Measurements from ENCODE around the gene NRG2. TPM values are rescaled to one million over a fixed set of nuclear protein-coding genes. Genes with fewer than 3 reads are reported as not detected.
A peak's percentile ranks its signal among the peaks of the same experiment; 100 is the strongest.

The NRG2 gene
- total RNA-seq, 4 donors from 2014 or later = 0.66 to 4.9 (median 2.5) TPM

DNA sequence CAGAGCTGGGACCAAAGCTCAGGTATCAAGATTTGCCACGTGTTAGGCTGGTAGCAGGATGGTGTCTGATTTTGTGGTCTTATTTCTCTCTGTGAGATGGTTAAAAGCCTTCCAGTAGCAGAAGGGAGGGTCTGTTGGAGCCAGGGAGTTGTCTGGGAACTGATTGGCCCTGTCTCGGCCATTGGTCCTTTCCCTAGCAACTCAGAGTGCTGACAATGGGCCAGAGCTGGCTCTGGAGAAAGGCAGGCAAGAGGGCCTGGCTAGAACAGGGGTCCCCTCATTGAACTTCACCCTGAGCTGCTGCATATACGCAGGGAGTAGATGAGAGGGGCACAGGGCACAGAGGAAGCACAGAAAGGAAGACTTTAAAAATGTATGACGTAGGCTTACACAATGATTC, 154.7 kb downstream of the NRG2 start:
- Histone ChIP-seq H3K27ac (no peak overlapping the region), H3K9me3 (no peaks in the 10 kb centered on the region), H3K4me3 (no peak overlapping the region), H3K4me1 (peaks cover 0 to 14% (median 4%) of the 10 kb centered on the region in 3 donors), H3K27me3 (no peaks in the 10 kb centered on the region), H3K36me3 (no peaks in the 10 kb centered on the region)
- TF ChIP-seq POLR2A (IDR thresholded peaks at IDR 0.05) = no peak
- TF ChIP-seq, protein P1, sequence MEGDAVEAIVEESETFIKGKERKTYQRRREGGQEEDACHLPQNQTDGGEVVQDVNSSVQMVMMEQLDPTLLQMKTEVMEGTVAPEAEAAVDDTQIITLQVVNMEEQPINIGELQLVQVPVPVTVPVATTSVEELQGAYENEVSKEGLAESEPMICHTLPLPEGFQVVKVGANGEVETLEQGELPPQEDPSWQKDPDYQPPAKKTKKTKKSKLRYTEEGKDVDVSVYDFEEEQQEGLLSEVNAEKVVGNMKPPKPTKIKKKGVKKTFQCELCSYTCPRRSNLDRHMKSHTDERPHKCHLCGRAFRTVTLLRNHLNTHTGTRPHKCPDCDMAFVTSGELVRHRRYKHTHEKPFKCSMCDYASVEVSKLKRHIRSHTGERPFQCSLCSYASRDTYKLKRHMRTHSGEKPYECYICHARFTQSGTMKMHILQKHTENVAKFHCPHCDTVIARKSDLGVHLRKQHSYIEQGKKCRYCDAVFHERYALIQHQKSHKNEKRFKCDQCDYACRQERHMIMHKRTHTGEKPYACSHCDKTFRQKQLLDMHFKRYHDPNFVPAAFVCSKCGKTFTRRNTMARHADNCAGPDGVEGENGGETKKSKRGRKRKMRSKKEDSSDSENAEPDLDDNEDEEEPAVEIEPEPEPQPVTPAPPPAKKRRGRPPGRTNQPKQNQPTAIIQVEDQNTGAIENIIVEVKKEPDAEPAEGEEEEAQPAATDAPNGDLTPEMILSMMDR (IDR thresholded peaks at IDR 0.05) = no peak
- intact Hi-C loops (cut with DNase I) = no loop called here
- 74 to 87% methylated on average over 3 to 4 of the region's 4 CpGs for WGBS, 2 donors
- DNase-seq = no peak

DNA sequence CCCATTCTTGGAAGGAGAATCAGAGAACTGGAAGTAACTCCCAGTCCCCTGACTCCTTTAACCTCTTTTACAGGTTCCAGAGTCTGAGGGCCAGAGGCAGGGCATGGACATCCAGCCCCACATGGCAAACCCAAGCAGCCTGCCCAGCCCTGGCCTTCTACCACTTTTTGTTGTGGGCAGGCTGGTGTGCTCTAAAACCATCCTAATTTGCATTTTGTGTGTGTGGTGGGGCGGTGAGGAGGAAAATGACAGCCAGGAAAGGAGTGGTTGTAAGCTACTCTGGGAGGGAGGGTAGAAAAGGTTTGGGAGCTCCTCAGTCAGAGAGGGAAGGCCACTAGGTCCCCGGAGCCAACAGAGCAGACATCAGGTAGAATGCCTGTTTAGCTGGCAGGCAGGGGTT, 156.9 kb downstream of the NRG2 start:
- TF ChIP-seq, protein P1 (IDR thresholded peaks at IDR 0.05) = no peak
- TF ChIP-seq POLR2A (IDR thresholded peaks at IDR 0.05) = no peak
- H3K27ac ChIP-seq = no peak overlapping the region
- intact Hi-C loops (cut with DNase I) = no loop called here
- H3K36me3 ChIP-seq = no peaks in the 10 kb centered on the region
- WGBS, 2 donors = 65 to 66% methylated on average over 2 of the region's 2 CpGs
- no peaks in the 10 kb centered on the region for H3K9me3 ChIP-seq
- H3K4me3 ChIP-seq = no peak overlapping the region
- no peak for DNase-seq
- no peaks in the 10 kb centered on the region for H3K27me3 ChIP-seq
- peaks cover 0 to 30% (median 7%) of the 10 kb centered on the region in 3 donors for H3K4me1 ChIP-seq

DNA sequence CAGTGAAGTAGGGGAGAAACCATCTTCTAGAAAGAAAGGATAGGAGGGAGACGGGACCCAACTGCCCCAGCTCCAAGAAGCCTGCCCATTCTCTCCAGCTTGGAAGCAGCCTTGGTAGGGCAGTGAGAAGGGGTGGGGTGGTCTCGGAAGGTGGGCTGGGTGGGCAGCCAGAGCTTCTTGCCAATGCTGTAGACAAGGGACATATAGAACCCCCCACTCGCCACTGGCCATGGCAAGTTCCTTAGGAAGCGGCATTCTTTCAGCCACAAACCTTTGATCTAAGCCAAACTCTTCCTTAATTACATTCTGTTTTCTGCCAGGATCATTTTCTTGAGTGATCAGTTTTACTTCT, 157.3 kb downstream of the NRG2 start:
- H3K27ac ChIP-seq = no peak overlapping the region
- H3K36me3 ChIP-seq = no peaks in the 10 kb centered on the region
- TF ChIP-seq POLR2A (IDR thresholded peaks at IDR 0.05) = no peak
- TF ChIP-seq, protein P1 (IDR thresholded peaks at IDR 0.05) = no peak
- no peak overlapping the region for H3K4me3 ChIP-seq
- peaks cover 0 to 34% (median 7%) of the 10 kb centered on the region in 3 donors for H3K4me1 ChIP-seq
- no peak for DNase-seq
- H3K9me3 ChIP-seq = no peaks in the 10 kb centered on the region
- intact Hi-C loops (cut with DNase I) = no loop called here
- WGBS, 2 donors = 82 to 92% methylated on average over 3 of the region's 4 CpGs
- H3K27me3 ChIP-seq = no peaks in the 10 kb centered on the region

DNA sequence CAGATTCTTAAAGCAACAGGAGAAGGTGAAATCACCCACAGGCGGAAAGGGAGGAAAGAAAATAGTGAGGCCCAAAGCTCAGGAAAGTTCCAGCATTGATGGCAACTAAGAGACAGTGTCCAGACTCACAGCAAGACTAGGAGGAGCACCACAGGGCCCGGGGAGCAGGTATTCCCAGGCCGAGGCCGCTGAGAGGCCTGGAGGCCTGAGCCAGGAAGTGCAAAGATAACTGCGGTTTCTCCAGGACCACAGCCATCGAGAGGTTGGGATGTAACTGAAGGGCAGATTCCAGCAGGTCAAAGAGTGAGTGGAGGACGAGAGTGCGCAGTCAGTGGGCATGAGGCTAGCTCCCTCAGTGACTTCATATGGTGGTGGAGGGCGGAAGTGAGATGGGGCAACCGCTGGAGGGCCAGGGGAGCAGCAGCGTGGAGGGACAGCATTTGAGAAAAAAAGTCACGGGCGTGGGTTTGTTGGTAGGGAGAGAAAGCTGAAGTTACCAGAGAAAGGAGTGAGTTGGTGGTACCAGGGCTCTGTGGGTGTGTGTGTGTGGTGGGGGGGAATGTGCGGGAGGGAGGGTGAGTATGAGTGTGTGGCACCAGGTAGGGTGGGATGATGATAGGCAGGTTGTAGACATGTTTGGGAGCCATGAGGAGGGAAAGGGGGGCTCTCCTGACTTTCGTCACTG, 157.8 kb downstream of the NRG2 start:
- Histone ChIP-seq H3K9me3 (no peaks in the 10 kb centered on the region), H3K4me3 (no peak overlapping the region), H3K36me3 (no peaks in the 10 kb centered on the region), H3K4me1 (peaks cover 0 to 39% (median 7%) of the 10 kb centered on the region in 3 donors), H3K27me3 (no peaks in the 10 kb centered on the region), H3K27ac (no peak overlapping the region)
- DNase-seq = no peak
- TF ChIP-seq, protein P1 (IDR thresholded peaks at IDR 0.05) = no peak
- TF ChIP-seq POLR2A (IDR thresholded peaks at IDR 0.05) = no peak
- WGBS, 2 donors = 85 to 94% methylated on average over 15 of the region's 15 CpGs
- intact Hi-C loops (cut with DNase I) = no loop called here

DNA sequence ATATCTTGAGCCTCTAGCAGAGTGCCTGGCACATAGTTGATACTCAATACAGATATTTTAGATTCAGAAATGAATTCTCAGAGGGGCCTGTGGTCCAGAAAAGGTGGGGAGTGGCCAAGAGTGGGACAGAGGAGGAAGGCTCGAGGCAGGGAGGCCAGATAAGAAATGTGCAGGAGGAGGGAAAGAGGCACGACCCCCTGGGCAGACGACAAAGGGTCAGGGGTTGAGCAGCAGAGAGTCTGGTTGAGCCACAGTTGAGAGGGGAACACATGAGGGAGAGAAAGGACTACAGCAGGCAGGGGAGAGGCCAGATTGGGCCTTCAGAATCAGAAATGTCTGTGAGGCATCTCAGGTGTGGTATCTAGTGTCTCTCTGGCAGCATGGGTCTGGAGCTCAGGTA, 158.4 kb downstream of the NRG2 start:
- H3K27me3 ChIP-seq = no peaks in the 10 kb centered on the region
- peaks cover 0 to 45% (median 7%) of the 10 kb centered on the region in 3 donors for H3K4me1 ChIP-seq
- no peak for DNase-seq
- TF ChIP-seq, protein P1 (IDR thresholded peaks at IDR 0.05) = no peak
- no peak for TF ChIP-seq POLR2A (IDR thresholded peaks at IDR 0.05)
- H3K27ac ChIP-seq = peak overlapping the region in 2 of 4 donors; percentile 44 to 51
- no peaks in the 10 kb centered on the region for H3K9me3 ChIP-seq
- no peaks in the 10 kb centered on the region for H3K36me3 ChIP-seq
- no peak overlapping the region for H3K4me3 ChIP-seq
- intact Hi-C loops (cut with DNase I) = no loop called here
- WGBS, 2 donors = 58 to 74% methylated on average over 3 of the region's 3 CpGs

All from esophagus squamous epithelium (tissue), 5 donors.